HG03558 (cell line): ENCODE measurements around the gene BRMS1.

Experiments used
- ATAC-seq: cut with Tn5 transposase; IDR thresholded peaks from one replicate; pipeline ENCODE4 v1.9.1; 2021; ENCODE audit warnings: moderate number of reproducible peaks; ENCODE audit not compliant: unreplicated experiment; ENCODE audit errors: extremely low read depth

The BRMS1 gene

DNA sequence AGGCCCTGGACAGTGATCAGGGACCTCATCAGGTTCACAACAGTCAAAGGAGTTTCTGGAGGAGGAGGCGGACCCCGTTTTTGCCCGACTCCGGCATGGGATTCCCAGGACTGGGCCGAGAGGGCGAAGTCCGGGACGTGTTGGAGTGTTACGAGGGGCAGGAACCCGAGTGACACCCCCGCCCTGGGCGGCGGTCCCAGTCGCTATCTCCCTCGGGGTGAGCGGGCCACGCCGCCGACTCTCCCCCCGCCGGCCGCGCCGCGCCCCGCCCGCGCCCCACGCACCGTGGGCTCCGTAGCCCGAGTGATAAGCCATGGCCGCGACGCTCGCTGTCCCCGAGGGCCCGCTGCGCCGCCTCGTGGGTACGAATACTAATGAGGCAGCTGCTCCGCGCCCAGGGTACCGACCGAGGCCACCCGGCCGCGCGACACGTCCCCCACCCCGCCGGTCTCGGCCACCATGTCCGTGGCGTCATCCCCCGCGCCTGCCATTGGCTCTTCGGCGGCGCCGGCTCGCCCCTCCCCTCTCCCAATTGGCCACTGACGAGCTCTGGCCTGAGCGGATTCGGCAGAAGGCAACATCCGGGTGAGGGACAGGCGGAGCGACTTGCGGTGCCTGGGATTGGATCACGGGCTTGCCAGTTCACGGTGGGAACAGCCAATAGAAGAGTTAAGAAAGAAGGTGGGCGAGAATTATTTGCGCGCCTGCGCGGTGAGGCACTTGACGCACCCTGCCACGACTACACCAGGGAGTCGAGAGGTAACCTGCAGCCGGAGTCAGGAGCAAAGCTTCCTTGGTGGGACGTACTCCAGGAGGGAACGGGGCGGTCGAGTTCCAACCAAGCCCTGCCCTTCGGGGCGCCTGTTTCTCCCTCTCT, 56.0 kb downstream of the BRMS1 start, which contains the start of gene YIF1A:
Gene YIF1A (minus strand): TSS at position 473 of the 877 bp plus-strand sequence. CDS start 158 bp downstream, at position 315.
- peak; percentile 83 for ATAC-seq

DNA sequence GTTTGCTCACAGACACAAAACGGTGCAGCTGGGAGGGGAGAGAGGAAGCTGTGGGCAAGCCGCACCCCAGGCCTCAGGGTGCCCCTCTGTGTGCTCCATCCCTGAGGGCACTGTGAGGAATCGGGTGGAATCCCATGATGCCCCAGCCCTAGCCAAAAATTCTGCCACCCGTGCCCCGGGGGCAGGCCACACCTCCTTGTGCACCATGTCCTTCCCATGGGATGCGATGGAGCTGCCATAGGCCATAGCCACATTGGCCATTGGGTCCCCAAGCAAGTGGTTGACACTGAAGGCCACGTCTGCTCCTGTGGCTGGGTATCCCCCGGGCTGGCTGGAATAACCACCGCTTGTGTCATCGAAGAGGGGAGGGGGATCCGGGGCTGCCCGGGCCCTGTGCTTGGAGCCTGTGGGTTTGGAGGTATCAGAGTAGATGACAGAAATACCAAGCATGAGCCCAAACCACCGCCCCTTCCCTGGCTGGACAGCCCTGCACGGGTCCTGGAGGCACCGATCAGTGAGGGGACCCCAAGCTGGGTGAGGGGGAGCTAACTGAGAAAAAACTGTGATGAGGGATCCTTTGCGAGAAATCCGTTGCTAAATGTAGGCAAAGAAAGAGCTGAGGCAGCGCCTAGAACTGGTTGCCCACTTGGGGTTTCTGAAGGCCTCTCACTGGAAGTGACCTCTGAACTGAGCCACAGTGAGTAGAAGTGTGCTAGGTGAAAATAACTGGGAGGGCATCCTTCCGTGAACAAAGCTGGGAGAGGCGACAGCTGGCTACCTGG, 56.8 kb downstream of the BRMS1 start:
- no peak for ATAC-seq
